ENCODE measurements around the gene LRRC71. TPM values are rescaled to one million over a fixed set of nuclear protein-coding genes. Genes with fewer than 3 reads are reported as not detected.

LRRC71 gene
- total and polyA plus RNA-seq, 2 of the 8 experiments (the other 6 are each of a cell fraction or from before 2014, with no cell fraction given) = 0.05 TPM; not detected in 1

- no peak for TF ChIP-seq SIN3A (conservative IDR thresholded peaks at IDR 0.05 in 1 of 2, IDR thresholded peaks at IDR 0.05 in 1 of 2; ENCODE audit: low read depth in 1 of 2, low read length in 2 of 2)
Observed at GRCh38 chr1:156896490-156897033, 23.9 kb upstream of the LRRC71 start (continued).
